ENCODE measurements around the gene SIT1. TPM values are rescaled to one million over a fixed set of nuclear protein-coding genes. Genes with fewer than 3 reads are reported as not detected.

Gene SIT1
- total RNA-seq, 1 experiment from 2014 or later, result not detected

GRCh38 chr9:35666045-35666444 lies 15.3 kb upstream of the SIT1 start:
- Histone ChIP-seq H3K36me3 (ENCODE audit: control insufficient read depth, insufficient read depth, low read length) (peaks cover 3% of the 10 kb centered on the region), H3K4me1 (ENCODE audit: control insufficient read depth, insufficient read depth, low read length) (peaks cover 43% of the 10 kb centered on the region), H3K9me3 (ENCODE audit: control insufficient read depth, insufficient read depth, low read depth, low read length) (no peaks in the 10 kb centered on the region), H3K27ac (ENCODE audit: low read length) (peak overlapping the region; percentile 97; the same call in 1 of the 2 replicates), H3K27me3 (ENCODE audit: control insufficient read depth, insufficient read depth, low read length) (no peaks in the 10 kb centered on the region), H3K4me3 (ENCODE audit: low read depth in 2 of 2, low read length in 2 of 2) (no peak overlapping the region)
- BruUV-seq (replicated peaks), result no TSS peak
- CTCF ChIA-PET, result interaction anchor here (0.6 to 1.1 kb wide), 3 partner anchors 23 to 124 kb away, joined by 3 to 4 read pairs (median 3); partner anchors contain the start of gene TPM2
- TF ChIP-seq, protein P1, sequence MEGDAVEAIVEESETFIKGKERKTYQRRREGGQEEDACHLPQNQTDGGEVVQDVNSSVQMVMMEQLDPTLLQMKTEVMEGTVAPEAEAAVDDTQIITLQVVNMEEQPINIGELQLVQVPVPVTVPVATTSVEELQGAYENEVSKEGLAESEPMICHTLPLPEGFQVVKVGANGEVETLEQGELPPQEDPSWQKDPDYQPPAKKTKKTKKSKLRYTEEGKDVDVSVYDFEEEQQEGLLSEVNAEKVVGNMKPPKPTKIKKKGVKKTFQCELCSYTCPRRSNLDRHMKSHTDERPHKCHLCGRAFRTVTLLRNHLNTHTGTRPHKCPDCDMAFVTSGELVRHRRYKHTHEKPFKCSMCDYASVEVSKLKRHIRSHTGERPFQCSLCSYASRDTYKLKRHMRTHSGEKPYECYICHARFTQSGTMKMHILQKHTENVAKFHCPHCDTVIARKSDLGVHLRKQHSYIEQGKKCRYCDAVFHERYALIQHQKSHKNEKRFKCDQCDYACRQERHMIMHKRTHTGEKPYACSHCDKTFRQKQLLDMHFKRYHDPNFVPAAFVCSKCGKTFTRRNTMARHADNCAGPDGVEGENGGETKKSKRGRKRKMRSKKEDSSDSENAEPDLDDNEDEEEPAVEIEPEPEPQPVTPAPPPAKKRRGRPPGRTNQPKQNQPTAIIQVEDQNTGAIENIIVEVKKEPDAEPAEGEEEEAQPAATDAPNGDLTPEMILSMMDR (IDR thresholded peaks at IDR 0.05), result no peak
- no peak for TF ChIP-seq TCF7L2 (IDR thresholded peaks at IDR 0.05; ENCODE audit: low read depth, low read length)
- no peak for TF ChIP-seq SIN3A (IDR thresholded peaks at IDR 0.05; ENCODE audit: borderline replicate concordance, insufficient read depth, low read depth, low read length)
- TF ChIP-seq, protein P2, sequence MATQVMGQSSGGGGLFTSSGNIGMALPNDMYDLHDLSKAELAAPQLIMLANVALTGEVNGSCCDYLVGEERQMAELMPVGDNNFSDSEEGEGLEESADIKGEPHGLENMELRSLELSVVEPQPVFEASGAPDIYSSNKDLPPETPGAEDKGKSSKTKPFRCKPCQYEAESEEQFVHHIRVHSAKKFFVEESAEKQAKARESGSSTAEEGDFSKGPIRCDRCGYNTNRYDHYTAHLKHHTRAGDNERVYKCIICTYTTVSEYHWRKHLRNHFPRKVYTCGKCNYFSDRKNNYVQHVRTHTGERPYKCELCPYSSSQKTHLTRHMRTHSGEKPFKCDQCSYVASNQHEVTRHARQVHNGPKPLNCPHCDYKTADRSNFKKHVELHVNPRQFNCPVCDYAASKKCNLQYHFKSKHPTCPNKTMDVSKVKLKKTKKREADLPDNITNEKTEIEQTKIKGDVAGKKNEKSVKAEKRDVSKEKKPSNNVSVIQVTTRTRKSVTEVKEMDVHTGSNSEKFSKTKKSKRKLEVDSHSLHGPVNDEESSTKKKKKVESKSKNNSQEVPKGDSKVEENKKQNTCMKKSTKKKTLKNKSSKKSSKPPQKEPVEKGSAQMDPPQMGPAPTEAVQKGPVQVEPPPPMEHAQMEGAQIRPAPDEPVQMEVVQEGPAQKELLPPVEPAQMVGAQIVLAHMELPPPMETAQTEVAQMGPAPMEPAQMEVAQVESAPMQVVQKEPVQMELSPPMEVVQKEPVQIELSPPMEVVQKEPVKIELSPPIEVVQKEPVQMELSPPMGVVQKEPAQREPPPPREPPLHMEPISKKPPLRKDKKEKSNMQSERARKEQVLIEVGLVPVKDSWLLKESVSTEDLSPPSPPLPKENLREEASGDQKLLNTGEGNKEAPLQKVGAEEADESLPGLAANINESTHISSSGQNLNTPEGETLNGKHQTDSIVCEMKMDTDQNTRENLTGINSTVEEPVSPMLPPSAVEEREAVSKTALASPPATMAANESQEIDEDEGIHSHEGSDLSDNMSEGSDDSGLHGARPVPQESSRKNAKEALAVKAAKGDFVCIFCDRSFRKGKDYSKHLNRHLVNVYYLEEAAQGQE (IDR thresholded peaks at IDR 0.05; ENCODE audit: insufficient read depth in 1 of 2, low read depth in 2 of 2, low read length in 1 of 2), result no peak
- no peak for TF ChIP-seq POLR2AphosphoS5 (IDR thresholded peaks at IDR 0.05; ENCODE audit: low read depth, low read length)
- in situ Hi-C loops (cut with HindIII; ENCODE audit: low pct_unique_long_range_greater_than_20kb, low sequenced_read_pairs) (no loop called here), intact Hi-C loops (cut with micrococcal nuclease; ENCODE audit: unreplicated experiment) (no loop called here)
- no peak for ATAC-seq
- POLR2A ChIA-PET, result interaction anchor here (0.6 to 0.7 kb wide), 2 partner anchors 23 to 24 kb away, joined by 3 to 7 read pairs; partner anchors contain the start of gene TPM2
- DNase-seq (ENCODE audit: low read depth, low spot score), result no peak

DNA sequence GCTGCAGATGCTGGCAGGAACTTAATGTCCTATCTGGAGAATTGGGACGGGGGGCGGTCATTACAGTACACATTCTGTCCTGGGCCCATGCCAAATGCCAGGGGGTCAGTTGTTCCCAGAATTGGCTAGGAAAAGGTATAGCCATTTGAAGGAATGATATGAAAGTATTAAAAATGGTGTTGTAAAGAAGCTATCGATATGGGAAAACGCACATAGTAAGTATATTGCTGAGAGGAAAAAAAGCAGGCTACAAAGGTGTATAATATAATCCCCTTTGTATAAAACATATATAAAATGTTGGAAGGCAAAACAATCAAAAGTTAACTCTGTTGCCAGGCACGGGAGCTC lies 14.7 kb upstream of the SIT1 start:
- ChIA-PET POLR2A (interaction anchor here (0.6 to 1.0 kb wide), 2 partner anchors 24 to 67 kb away, joined by 7 read pairs; partner anchors contain the start of genes CREB3 and TLN1), CTCF (interaction anchor here (0.6 to 1.6 kb wide), 4 partner anchors 24 to 125 kb away, joined by 3 to 4 read pairs (median 4); partner anchors contain the start of gene TPM2)
- intact Hi-C loops (cut with micrococcal nuclease; ENCODE audit: unreplicated experiment) (no loop called here), in situ Hi-C loops (cut with HindIII; ENCODE audit: low pct_unique_long_range_greater_than_20kb, low sequenced_read_pairs) (no loop called here)
- Histone ChIP-seq H3K4me1 (ENCODE audit: control insufficient read depth, insufficient read depth, low read length) (peaks cover 48% of the 10 kb centered on the region), H3K27me3 (ENCODE audit: control insufficient read depth, insufficient read depth, low read length) (no peaks in the 10 kb centered on the region), H3K4me3 (ENCODE audit: low read depth in 2 of 2, low read length in 2 of 2) (peak overlapping the region; percentile 64 to 83), H3K36me3 (ENCODE audit: control insufficient read depth, insufficient read depth, low read length) (peaks cover 3% of the 10 kb centered on the region), H3K27ac (ENCODE audit: low read length) (peak overlapping the region; percentile 97), H3K9me3 (ENCODE audit: control insufficient read depth, insufficient read depth, low read depth, low read length) (no peaks in the 10 kb centered on the region)
- no peak for TF ChIP-seq TCF7L2 (IDR thresholded peaks at IDR 0.05; ENCODE audit: low read depth, low read length)
- TF ChIP-seq SIN3A (IDR thresholded peaks at IDR 0.05; ENCODE audit: borderline replicate concordance, insufficient read depth, low read depth, low read length), result no peak
- BruUV-seq (replicated peaks), result no TSS peak
- no peak for ATAC-seq
- no peak for DNase-seq (ENCODE audit: low read depth, low spot score)

All from Panc1 (cell line).